Measurements from ENCODE around the gene KRT32. TPM values are rescaled to one million over a fixed set of nuclear protein-coding genes. Genes with fewer than 3 reads are reported as not detected.
"Not testable (repeated sequence)": the region's sequence is repeated elsewhere in the genome, so short reads cannot be mapped to it uniquely, and the experiment has no call there.

KRT32 gene
- polyA plus RNA-seq, 1 experiment: 0.40 TPM

DNA sequence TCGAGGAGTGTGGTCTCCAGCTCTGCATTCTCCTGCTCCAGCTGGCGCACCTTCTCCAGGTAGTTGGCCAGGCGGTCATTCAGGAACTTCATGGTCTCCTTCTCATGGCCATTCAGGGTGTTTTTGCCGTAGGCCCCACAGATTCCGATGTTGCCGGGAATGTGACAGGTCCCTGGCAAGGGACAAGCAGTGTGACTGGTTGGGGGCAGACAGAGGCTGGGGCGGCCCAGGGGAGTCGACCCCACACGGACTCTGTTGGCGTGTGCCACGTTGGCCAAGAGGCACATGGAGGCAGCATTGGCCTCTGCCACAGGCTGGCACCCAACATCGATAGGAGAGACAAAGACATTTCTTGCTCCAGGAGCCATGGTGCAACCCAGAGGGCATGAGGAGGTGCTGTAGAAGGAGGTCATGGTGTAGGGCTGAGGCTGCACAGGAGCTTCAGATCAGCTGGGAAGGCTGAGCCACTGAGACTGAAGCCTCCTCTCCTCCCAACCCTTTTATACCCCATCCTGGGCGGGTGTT, 43.0 kb downstream of the KRT32 start, which contains the start of gene KRT37:
KRT37 (minus strand) TSS at position 475 of the 525 bp plus-strand sequence; CDS start at position 413, 62 bp downstream.
- H3K4me3 ChIP-seq (ENCODE audit: low read depth, low read length): no peak within 1 kb of the TSS
- H3K36me3 ChIP-seq (ENCODE audit: control insufficient read depth, insufficient read depth, low read length): no peaks in the 10 kb centered on the region
- H3K27me3 ChIP-seq (ENCODE audit: control insufficient read depth, insufficient read depth, low read length): no peaks in the 10 kb centered on the region
- POLR2A ChIA-PET: interaction anchor here (0.5 kb wide), 1 partner anchor 19 kb away, joined by 3 read pairs; no protein-coding TSS in a partner anchor
- CTCF ChIA-PET: interaction anchor here (0.9 kb wide), 1 partner anchor 57 kb away, joined by 3 read pairs; the partner anchor contains the start of gene KRT35
- TF ChIP-seq, protein P1, sequence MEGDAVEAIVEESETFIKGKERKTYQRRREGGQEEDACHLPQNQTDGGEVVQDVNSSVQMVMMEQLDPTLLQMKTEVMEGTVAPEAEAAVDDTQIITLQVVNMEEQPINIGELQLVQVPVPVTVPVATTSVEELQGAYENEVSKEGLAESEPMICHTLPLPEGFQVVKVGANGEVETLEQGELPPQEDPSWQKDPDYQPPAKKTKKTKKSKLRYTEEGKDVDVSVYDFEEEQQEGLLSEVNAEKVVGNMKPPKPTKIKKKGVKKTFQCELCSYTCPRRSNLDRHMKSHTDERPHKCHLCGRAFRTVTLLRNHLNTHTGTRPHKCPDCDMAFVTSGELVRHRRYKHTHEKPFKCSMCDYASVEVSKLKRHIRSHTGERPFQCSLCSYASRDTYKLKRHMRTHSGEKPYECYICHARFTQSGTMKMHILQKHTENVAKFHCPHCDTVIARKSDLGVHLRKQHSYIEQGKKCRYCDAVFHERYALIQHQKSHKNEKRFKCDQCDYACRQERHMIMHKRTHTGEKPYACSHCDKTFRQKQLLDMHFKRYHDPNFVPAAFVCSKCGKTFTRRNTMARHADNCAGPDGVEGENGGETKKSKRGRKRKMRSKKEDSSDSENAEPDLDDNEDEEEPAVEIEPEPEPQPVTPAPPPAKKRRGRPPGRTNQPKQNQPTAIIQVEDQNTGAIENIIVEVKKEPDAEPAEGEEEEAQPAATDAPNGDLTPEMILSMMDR (IDR thresholded peaks at IDR 0.05; ENCODE audit: insufficient read depth, low read depth, low read length): no peak
- DNase-seq (ENCODE audit: low read depth): no peak

GRCh38 chr17:41422586-41422985, 44.6 kb downstream of the KRT32 start:
- H3K27me3 ChIP-seq (ENCODE audit: control insufficient read depth, insufficient read depth, low read length); POLR2A ChIA-PET; H3K4me3 ChIP-seq (ENCODE audit: low read depth, low read length); H3K36me3 ChIP-seq (ENCODE audit: control insufficient read depth, insufficient read depth, low read length); DNase-seq (ENCODE audit: low read depth): not testable (repeated sequence)
- CTCF ChIA-PET: interaction anchor here (0.6 kb wide), 1 partner anchor 92 kb away, joined by 4 read pairs; no protein-coding TSS in a partner anchor

DNA sequence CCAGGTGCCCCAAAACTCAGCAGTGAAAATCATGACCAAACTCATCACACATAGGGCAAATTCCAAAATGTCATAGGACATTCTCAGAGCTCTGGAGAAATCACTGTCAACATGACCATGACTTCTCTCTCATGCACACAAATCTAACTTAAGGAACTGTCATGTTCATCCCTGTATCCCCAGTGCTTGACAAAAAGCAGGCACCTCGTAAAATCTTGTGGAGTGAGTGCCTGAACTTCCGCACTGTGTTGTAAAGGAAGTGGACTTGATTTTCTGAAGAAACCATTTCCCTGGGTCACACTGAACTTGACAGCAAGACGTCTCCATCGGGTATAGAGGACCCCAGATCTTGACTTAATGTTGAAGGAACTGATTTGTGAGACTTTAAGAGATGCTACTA, 45.6 kb downstream of the KRT32 start:
- TF ChIP-seq, protein P1 (IDR thresholded peaks at IDR 0.05; ENCODE audit: insufficient read depth, low read depth, low read length): no peak
- H3K36me3 ChIP-seq (ENCODE audit: control insufficient read depth, insufficient read depth, low read length): no peaks in the 10 kb centered on the region
- CTCF ChIA-PET: no interaction called here
- POLR2A ChIA-PET: no interaction called here
- H3K4me3 ChIP-seq (ENCODE audit: low read depth, low read length): no peak overlapping the region
- H3K27me3 ChIP-seq (ENCODE audit: control insufficient read depth, insufficient read depth, low read length): no peaks in the 10 kb centered on the region
- no peak for DNase-seq (ENCODE audit: low read depth)

DNA sequence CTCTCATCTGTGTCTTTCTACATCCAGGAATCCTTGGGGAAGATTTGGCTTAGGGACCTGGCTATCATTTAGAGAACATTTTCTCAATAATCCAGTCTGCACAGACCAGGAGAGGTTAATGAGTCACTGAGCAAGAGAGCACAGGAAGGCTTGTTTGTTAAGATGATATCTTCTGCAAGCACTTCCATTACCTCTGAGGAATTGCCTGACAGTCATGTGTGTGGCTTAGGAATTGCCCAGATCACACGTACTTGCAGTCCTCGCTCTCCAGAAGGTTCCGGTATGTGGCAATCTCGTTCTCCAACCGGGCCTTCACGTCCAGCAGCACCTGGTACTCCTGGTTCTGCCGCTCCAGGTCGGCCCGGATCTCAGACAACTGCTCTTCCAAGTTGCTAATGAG, 46.1 kb downstream of the KRT32 start:
- CTCF ChIA-PET: no interaction called here
- H3K4me3 ChIP-seq (ENCODE audit: low read depth, low read length): no peak overlapping the region

GRCh38 chr17:41420134-41420533, 47.1 kb downstream of the KRT32 start:
- Histone ChIP-seq H3K4me3 (ENCODE audit: low read depth, low read length) (no peak overlapping the region), H3K36me3 (ENCODE audit: control insufficient read depth, insufficient read depth, low read length) (no peaks in the 10 kb centered on the region), H3K27me3 (ENCODE audit: control insufficient read depth, insufficient read depth, low read length) (no peaks in the 10 kb centered on the region)
- POLR2A ChIA-PET: no interaction called here
- CTCF ChIA-PET: interaction anchor here (1.1 kb wide), 1 partner anchor 16 kb away, joined by 3 read pairs; no protein-coding TSS in a partner anchor
- TF ChIP-seq, protein P1 (IDR thresholded peaks at IDR 0.05; ENCODE audit: insufficient read depth, low read depth, low read length): no peak
- no peak for DNase-seq (ENCODE audit: low read depth)

More for the DNA sequence above, 46.1 kb downstream of the KRT32 start:
- H3K27me3 ChIP-seq (ENCODE audit: control insufficient read depth, insufficient read depth, low read length): no peaks in the 10 kb centered on the region
- no peaks in the 10 kb centered on the region for H3K36me3 ChIP-seq (ENCODE audit: control insufficient read depth, insufficient read depth, low read length)
- DNase-seq (ENCODE audit: low read depth): peak; percentile 64
- TF ChIP-seq, protein P1 (IDR thresholded peaks at IDR 0.05; ENCODE audit: insufficient read depth, low read depth, low read length): no peak
- POLR2A ChIA-PET: no interaction called here

- POLR2A ChIA-PET: no interaction called here
- CTCF ChIA-PET: interaction anchor here (1.1 kb wide), 1 partner anchor 15 kb away, joined by 3 read pairs; no protein-coding TSS in a partner anchor
- TF ChIP-seq, protein P1 (IDR thresholded peaks at IDR 0.05; ENCODE audit: insufficient read depth, low read depth, low read length): no peak
- Histone ChIP-seq H3K4me3 (ENCODE audit: low read depth, low read length) (no peak overlapping the region), H3K27me3 (ENCODE audit: control insufficient read depth, insufficient read depth, low read length) (no peaks in the 10 kb centered on the region), H3K36me3 (ENCODE audit: control insufficient read depth, insufficient read depth, low read length) (no peaks in the 10 kb centered on the region)
- DNase-seq (ENCODE audit: low read depth): no peak
These were observed 47.5 kb downstream of the KRT32 start for GRCh38 chr17:41419716-41420115.

Measured in BJ (cell line).